HG02973 (cell line): Measurements from ENCODE around the gene ATAD1.
"Not testable (repeated sequence)": the region's sequence is repeated elsewhere in the genome, so short reads cannot be mapped to it uniquely, and the experiment has no call there.

ENCODE experiments used
- ATAC-seq: cut with Tn5 transposase; IDR thresholded peaks from one replicate; pipeline ENCODE4 v1.9.1; 2021; ENCODE audit warnings: moderate library complexity; ENCODE audit not compliant: unreplicated experiment

ATAD1 gene, protein sequence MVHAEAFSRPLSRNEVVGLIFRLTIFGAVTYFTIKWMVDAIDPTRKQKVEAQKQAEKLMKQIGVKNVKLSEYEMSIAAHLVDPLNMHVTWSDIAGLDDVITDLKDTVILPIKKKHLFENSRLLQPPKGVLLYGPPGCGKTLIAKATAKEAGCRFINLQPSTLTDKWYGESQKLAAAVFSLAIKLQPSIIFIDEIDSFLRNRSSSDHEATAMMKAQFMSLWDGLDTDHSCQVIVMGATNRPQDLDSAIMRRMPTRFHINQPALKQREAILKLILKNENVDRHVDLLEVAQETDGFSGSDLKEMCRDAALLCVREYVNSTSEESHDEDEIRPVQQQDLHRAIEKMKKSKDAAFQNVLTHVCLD

DNA sequence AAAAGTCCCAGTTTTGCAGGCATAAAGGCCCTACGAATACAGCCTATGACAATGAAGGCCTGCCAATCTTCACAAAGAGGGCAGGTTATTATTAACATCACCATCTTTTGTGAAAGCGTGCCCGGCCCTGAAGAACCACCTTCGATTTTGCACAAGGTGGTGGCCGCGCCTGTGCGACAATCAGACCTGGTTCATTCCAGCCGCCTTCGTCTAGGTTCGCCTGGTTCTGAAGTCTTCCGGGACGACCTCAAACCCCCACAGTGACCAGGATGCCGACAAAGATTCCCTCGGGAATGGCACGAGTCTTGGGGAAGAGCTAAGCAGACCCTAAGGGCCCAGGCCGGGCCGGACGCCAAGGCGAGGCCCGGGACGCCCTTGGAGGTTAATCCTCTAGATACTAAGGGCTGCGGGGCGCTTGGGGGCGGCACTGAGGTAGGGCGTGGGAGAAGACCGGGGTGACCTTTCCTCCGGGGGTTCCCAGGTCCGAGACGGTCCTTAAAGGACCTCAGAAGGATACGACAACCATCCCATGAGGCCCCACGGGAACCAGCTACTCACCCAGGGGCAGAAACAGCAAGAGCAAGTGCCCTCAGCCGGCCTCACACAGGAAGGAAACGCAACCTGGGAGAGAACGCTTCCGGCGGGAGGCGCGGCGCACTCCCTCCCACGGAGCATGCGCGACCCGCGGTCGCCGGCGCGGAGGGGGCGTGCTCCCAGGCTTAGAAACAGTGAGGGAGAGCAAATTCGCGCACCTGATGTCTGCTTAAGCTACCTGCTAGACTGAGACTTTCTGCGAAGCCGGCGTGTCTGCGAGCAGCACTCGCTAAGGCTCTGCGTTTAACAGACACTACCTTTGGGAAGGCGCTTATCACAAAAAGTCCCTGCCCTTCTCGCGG, at the start of gene ATAD1:
ATAD1 (minus strand) TSS at position 618 of the 896 bp plus-strand sequence. CDS start 3,627 bp downstream, outside the sequence.
- ATAC-seq: peak; percentile 57

DNA sequence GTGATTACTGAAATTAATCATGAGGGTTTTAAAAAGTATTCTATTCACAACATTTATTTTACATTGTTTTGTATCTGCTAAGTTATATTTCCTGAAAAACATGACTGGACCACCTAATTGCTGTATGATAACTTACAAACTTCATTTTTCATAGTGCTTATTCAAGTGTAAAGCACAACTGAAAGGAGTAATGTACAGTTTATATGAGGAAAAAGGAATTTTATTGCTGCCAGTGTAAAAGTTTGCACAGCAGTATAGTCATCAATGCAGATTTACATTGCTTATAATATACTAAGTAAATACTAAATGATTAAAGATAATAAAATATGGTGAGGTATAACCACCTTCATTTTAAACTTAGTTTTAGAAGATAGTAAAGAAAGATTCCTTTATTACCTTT, 49.4 kb upstream of the ATAD1 start:
- ATAC-seq: no peak

DNA sequence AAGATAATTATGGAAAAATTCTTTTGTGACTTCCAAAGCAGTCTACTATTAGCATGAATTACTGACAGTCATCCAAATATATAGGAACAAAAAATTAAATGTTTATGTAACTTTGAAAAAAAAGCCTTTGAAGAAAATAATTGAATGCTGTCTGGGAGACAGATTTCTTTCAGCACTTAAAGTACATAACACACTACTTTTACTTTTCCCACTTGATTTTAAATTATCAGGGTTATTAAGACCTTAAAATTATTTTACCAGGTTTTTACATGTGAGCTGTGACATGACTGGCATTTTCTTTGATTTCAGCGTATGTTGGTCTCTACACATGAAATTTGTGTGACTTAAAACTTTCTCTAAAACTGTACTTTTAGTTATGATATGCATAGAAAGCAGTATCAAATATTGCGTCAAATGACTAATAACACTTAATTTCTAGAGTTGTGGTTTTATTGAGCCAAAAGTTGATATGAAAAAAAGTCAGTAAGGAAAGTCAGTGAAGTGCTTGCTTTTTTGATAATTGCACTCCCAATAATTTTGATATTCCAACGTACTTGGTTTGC, 48.5 kb upstream of the ATAD1 start:
- ATAC-seq: no peak

DNA sequence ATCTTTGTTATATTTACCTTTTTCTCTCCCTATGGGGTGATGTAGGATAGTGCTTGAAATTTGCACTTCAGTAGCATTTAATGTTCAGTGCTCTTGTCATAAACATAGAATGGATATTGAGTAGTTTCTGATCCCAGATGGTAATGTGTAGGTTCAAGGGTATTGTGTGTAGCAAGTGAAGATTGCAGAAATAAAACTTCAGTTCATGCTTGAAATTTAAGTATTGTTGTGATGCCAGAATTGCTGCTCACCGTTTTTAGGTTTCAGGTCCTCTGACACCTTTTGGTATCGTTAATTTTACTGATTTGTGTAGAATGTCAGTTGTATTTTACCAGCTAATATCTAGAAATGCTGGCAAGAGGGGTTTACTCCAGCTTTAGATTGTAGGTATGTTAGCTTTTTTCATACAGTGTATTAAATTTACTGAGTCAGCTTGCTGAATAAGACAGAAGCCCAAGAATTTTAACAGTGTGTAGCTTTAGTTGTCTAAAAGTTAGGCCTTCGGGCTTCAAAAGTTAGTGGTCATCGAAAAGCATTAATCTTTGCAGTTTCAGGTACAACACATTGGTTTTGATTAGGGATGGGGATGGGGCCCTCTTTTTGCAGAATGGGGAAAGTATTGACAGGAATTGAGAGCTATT, 47.3 kb upstream of the ATAD1 start:
- ATAC-seq: no peak

DNA sequence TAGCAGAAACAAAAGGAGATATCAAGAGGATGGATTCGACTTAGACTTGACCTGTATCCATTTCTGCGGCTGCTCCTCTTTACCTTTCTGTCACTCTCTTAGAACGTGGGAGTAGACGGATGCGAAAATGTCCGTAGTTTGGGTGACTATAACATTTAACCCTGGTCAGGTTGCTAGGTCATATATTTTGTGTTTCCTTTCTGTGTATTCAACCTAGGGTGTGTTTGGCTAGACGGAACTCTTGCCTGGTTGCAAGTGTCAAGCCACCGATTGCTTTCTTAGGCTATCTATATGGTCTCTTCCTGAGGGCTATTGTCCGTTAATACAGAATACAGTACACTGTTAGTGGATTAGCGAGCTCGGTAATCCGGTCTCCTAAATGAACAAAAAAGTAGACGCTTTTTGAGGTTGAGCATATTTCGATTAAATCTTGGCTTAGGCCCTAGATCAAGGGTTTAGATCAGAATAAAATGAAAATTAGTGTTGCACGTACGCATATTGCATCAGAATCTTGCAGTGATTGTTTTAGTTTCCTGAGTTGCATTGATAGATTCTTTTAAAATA, 46.6 kb upstream of the ATAD1 start:
- ATAC-seq: no peak

DNA sequence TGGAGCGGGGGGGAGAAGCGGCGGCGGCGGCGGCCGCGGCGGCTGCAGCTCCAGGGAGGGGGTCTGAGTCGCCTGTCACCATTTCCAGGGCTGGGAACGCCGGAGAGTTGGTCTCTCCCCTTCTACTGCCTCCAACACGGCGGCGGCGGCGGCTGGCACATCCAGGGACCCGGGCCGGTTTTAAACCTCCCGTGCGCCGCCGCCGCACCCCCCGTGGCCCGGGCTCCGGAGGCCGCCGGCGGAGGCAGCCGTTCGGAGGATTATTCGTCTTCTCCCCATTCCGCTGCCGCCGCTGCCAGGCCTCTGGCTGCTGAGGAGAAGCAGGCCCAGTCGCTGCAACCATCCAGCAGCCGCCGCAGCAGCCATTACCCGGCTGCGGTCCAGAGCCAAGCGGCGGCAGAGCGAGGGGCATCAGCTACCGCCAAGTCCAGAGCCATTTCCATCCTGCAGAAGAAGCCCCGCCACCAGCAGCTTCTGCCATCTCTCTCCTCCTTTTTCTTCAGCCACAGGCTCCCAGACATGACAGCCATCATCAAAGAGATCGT, 46.0 kb upstream of the ATAD1 start:
- not testable (repeated sequence) for ATAC-seq

DNA sequence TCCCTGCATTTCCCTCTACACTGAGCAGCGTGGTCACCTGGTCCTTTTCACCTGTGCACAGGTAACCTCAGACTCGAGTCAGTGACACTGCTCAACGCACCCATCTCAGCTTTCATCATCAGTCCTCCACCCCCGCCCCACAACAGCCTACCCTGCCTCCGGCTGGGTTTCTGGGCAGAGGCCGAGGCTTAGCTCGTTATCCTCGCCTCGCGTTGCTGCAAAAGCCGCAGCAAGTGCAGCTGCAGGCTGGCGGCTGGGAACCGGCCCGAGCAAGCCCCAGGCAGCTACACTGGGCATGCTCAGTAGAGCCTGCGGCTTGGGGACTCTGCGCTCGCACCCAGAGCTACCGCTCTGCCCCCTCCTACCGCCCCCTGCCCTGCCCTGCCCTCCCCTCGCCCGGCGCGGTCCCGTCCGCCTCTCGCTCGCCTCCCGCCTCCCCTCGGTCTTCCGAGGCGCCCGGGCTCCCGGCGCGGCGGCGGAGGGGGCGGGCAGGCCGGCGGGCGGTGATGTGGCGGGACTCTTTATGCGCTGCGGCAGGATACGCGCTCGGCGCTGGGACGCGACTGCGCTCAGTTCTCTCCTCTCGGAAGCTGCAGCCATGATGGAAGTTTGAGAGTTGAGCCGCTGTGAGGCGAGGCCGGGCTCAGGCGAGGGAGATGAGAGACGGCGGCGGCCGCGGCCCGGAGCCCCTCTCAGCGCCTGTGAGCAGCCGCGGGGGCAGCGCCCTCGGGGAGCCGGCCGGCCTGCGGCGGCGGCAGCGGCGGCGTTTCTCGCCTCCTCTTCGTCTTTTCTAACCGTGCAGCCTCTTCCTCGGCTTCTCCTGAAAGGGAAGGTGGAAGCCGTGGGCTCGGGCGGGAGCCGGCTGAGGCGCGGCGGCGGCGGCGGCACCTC, 45.3 kb upstream of the ATAD1 start, which contains the start of the genes KLLN and PTEN:
KLLN (minus strand) TSS at position 481 of the 891 bp plus-strand sequence. CDS start 1,046 bp downstream, outside the sequence.
PTEN (plus strand) TSS at position 573 of the 891 bp plus-strand sequence. CDS start 845 bp downstream, outside the sequence.
- ATAC-seq: peak; percentile 25

DNA sequence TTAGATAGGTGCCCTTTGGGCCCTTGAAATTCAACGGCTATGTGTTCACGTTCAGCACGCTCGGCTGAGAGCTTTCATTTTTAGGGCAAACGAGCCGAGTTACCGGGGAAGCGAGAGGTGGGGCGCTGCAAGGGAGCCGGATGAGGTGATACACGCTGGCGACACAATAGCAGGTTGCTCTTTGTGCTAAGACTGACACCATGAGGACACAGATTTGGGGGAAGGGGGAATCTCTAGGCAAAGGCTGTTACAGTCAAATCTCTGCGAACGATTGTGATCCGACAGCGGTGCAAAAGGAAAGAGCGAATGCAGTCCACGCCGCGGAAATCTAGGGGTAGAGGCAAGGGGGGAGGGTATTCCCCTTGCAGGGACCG, 44.6 kb upstream of the ATAD1 start:
- peak; percentile 15 for ATAC-seq

DNA sequence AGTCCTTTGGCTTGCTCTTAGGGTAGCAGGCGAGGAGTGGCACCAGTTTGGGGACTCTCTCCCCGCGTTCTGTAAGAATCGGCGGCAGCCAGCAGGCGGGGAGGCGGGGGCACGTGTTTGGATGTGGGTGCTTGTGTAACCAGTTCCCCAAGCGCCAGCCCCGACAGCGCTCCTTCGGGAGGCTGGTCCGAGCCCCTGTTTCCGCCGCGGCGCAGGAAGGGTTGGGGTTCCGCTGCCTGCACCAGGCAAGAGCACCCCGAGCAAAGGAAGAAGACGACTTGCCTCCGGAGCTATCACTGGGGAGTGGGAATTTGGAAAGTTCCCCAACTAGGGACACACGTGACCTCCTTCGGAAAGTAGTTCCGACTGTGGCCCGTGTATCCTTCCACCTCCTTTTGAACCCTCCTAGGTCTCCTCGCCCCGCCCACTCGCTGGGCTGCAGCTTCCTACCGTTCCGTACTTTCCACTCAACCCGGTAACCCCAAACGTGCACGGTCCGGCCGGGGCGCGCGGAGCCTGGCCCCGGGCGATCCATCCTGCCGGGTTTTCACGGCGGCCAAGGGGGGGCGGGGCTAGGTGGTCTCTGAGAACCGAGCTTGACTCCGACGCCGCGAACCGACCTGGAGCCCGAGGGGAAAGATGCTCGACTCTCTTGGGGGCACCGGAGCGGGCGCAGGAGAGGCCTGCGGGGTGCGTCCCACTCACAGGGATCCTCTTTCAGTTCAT, 44.1 kb upstream of the ATAD1 start:
- ATAC-seq: peak; percentile 41

DNA sequence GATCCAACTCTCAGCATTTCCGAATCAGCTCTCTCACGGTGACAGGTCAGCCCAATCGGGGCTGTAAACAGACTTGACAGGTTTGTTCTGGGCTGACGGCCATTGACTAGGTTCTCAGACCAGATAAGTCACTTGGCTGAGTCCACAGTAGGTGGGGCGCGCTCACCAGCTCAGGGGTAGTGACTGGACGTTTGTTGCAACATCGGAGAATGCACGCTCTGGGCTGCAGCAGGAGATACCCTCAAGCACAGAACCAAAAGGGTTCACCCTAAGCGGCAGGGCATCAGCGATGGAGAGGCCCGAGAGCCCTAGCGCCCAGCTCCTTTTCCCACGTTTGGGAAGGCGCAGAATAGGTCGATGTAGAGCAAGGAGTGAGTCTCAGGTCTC, 43.5 kb upstream of the ATAD1 start:
- ATAC-seq: peak; percentile 10

DNA sequence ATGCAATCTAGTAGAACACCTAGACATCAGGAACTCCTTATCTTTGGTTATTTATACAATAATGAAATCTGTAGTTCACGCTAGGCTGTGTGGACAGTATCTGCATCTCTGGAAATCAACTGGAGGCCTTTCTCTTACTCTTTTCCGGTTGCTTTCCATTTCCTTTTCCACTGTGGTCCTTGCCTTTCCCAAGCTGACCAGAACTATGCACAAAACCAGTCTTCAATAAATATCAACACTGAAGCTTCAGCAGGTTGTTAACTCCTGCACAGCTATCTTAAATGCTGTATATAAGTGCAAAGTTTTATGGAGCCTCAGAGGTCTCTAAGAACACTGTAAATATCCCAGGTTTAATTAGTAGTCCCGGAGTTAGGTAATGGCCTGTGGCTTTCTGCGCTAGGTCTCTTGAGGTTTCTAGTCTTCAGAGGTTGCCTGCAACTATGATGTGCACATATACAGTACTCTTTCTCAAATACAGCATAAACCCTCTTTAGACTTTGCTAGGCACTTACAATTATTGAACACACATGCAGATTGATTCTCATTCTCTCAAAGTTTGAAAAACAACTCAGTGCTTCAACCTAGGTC, 42.9 kb upstream of the ATAD1 start:
- no peak for ATAC-seq

DNA sequence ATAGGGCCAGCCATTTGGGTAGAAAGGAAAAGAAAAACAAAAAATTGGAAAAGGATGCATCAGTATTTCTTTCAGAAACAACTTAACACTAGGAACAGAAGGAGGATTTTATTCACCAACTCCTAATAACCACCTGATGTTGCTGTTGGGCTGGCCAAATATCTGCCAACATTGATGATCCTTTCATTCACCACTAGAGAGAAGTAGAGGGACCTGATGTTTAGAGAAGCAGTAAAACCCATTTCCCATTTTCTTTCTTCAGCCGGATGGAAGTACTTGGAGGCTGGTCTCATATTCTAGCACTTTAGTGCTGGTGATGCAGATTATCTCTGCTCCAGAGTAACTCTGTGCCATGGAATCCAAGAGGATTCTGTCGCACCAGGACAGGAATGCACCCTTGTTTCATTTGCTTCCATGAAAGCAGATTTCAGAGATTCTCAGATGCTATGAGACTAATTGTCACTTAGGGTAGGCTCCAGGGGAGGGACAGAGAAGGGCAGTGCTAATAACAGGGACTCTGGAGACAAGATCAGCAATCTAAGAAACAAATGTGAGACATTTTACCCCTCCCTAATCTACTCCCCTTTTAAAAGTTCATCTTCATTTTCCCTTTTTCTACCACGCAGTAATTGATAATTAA, 42.2 kb upstream of the ATAD1 start:
- ATAC-seq: no peak

DNA sequence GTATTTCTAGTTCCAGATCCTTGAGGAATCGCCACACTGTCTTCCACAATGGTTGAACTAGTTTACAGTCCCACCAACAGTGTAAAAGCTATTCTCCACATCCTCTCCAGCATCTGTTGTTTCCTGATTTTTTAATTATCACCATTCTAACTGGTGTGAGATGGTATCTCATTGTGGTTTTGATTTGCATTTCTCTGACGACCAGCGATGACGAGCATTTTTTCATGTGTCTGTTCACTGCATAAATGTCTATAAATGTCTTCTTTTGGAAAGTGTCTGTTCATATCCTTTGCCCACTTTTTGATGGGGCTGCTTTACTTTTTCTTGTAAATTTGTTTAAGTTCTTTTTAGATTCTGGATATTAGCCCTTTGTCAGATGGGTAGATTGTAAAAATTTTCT, 37.6 kb upstream of the ATAD1 start:
- ATAC-seq: not testable (repeated sequence)

DNA sequence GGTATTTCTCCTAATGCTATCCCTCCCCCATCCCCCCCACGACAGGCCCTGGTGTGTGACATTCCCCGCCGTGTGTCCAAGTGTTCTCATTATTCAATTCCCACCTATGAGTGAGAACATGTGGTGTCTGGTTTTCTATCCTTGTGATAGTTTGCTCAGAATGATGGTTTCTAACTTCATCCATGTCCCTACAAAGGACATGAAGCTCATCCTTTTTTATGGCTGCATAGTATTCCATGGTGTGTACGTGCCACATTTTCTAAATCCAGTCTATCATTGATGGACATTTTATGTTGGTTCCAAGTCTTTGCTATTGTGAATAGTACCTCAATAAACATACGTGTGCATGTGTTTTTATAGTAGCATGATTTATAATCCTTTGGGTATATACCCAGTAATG, 37.2 kb upstream of the ATAD1 start:
- ATAC-seq: not testable (repeated sequence)

DNA sequence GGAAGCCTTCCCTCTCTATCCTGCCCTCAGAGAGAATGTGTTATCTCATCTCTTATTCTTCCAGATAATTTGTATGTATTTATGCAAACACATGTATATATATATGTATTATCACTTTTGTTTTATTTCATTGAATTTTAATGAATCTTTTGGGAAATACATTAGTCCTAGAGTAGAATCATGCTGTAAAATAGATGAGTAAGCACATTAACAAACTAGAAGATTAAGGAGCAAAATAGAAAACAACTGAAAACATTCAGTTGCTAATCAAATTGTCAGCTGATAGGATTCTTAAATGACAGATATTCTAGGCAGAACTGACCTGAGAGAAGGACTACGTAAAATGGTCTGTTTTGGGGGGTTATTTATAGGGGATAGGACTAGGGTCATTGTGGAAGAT, 34.1 kb upstream of the ATAD1 start:
- no peak for ATAC-seq

DNA sequence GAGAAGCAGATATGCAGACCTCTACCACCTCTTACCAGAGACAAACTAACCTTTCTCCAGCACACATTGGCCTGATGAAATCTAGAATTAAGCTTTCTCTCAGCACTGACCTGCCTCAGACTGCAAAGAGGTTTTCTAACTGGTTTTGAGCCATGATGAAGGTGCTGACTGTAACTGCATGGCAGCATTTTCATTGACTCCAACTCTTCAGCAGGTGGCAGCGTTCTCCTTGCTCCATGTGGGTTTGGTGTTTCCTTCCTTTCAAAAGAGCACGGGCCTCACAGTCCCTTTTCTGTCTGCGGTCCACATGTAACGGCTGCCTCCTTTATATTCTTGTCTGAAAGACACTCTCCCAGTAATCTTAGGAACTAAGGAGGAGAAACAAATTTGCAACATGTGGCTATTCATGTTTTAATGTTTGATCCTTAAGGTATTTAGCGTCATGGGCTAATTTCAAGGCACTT, 32.7 kb upstream of the ATAD1 start:
- no peak for ATAC-seq

DNA sequence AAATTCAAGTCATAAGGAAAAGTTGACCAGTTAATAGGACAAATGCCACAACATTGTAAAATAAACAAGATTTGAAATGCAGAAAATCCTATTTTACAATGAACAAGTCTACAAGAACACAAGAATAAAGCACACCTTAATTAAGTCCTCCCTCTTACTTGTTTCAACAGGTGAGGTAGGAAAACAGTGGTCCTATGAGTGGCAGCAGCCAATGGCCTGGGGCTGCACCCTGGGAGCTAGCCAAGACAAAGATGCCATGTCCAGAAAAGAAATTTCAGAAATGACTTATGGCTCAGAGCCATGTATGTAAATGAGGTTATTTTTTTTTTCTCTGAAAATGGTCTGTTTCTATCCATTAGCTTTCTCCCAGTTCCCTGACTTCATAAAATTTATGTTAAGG, 31.0 kb upstream of the ATAD1 start:
- no peak for ATAC-seq

DNA sequence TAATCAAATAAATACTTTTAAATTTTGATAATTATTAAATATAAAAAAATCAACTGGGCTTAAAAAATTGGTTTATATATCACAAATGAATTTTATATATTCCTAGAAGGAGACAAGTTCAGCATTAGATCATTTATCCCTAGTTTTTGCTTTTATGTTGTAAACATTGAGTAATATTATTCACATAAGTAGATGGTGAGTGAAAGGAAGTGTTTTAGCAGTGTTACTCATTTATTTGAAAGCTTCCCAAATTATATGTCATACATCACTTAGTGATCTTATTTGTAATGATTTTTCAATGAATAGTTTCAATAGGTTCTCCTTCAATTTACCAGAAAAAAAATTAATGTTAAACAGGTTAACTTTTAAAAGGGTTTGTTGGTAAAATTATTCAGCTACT, 29.5 kb upstream of the ATAD1 start:
- no peak for ATAC-seq
